H1 (cell line): Measurements from ENCODE around the gene IGLL5. TPM values are rescaled to one million over a fixed set of nuclear protein-coding genes. Genes with fewer than 3 reads are reported as not detected.

ENCODE experiments used
- CTCF ChIA-PET: fragments of 300-600 bp; sonication (Branson Sonifier 250); formaldehyde crosslinking; loops from one replicate; lab custom pipeline; 2021; ENCODE audit not compliant: partially characterized antibody; lab: Charles Lee
- POLR2A ChIA-PET: fragments of 300-600 bp; sonication (Branson Sonifier 250); formaldehyde crosslinking; loops from one replicate; lab custom pipeline; 2021; ENCODE audit warnings: inconsistent platforms; ENCODE audit not compliant: partially characterized antibody; lab: Charles Lee
- DNase-seq, 2 experiments: peaks; one replicate each; pipeline versions ENCODE4 v3.0.0 to v3.0.0-alpha.2; 2010 to 2022; ENCODE audit warnings: low spot score in 2 of 2, low read depth in 1 of 2, mixed read lengths in 1 of 2
- FAIRE-seq: peaks from 2 replicates; lab custom pipeline; 2011; peaks lifted over from hg19 to GRCh38; lab: Jason Lieb, UNC
- H2AFZ ChIP-seq: 2 replicates; pipeline ENCODE4 v1.8.1; 2012; ENCODE audit warnings: low read length, inconsistent platforms
- H2AK5ac ChIP-seq: 2 replicates; pipeline ENCODE4 v1.6.1; 2013; ENCODE audit warnings: low read depth, low read length
- H2BK120ac ChIP-seq: replicated peaks from 2 replicates; pipeline ENCODE3; 2013; ENCODE audit warnings: low read depth, low read length, inconsistent platforms
- H2BK12ac ChIP-seq: 2 replicates; pipeline ENCODE4 v1.6.1; 2013; ENCODE audit warnings: low read depth, low read length
- H2BK15ac ChIP-seq: 2 replicates; pipeline ENCODE4 v1.6.1; 2013; ENCODE audit warnings: low read length
- H2BK20ac ChIP-seq: 2 replicates; pipeline ENCODE4 v1.6.1; 2013; ENCODE audit warnings: low read length
- H2BK5ac ChIP-seq: 2 replicates; pipeline ENCODE4 v1.6.1; 2013; ENCODE audit warnings: low read depth, low read length
- H3K14ac ChIP-seq: 2 replicates; pipeline ENCODE4 v1.6.1; 2013; ENCODE audit warnings: inconsistent platforms; ENCODE audit not compliant: insufficient read length
- H3K18ac ChIP-seq: 2 replicates; pipeline ENCODE4 v1.6.1; 2013; ENCODE audit warnings: low read length; ENCODE audit errors: extremely low read depth
- H3K23ac ChIP-seq: 2 replicates; pipeline ENCODE4 v1.6.1; 2013; ENCODE audit warnings: inconsistent platforms; ENCODE audit not compliant: insufficient read length
- H3K23me2 ChIP-seq: 2 replicates; pipeline ENCODE4 v1.6.1; 2013; ENCODE audit warnings: low read depth, low read length
- H3K27ac ChIP-seq: 2 replicates; pipeline ENCODE4 v1.6.1; 2011; ENCODE audit warnings: low read depth, low read length, inconsistent platforms
- H3K27me3 ChIP-seq, 4 experiments: replicated peaks in 1 of 4; 1 replicate in 1 of 4; 2 replicates in 3 of 4; pipeline versions ENCODE4 v1.6.1 to v1.8.1; 2011 to 2013; ENCODE audit warnings: low read length in 3 of 4, mild to moderate bottlenecking in 3 of 4, inconsistent platforms in 2 of 4, mixed read lengths in 2 of 4, moderate library complexity in 1 of 4; ENCODE audit not compliant: control insufficient read depth in 3 of 4, insufficient read depth in 3 of 4; ENCODE audit errors: extremely low read depth in 1 of 4
- H3K36me3 ChIP-seq, 4 experiments: 2 replicates each; pipeline versions ENCODE4 v1.6.1 to v1.8.1; 2011 to 2013; ENCODE audit warnings: mild to moderate bottlenecking in 4 of 4, low read length in 3 of 4, moderate library complexity in 2 of 4, control low read depth in 1 of 4, inconsistent platforms in 1 of 4; ENCODE audit not compliant: insufficient read depth in 4 of 4, control insufficient read depth in 2 of 4
- H3K4ac ChIP-seq: replicated peaks from 2 replicates; pipeline ENCODE3; 2013; ENCODE audit warnings: low read length, low read depth, mixed read lengths, inconsistent platforms; ENCODE audit not compliant: insufficient read length
- H3K4me1 ChIP-seq, 4 experiments: replicated peaks in 1 of 4; 1 replicate in 1 of 4; 2 replicates in 3 of 4; pipeline versions ENCODE4 v1.6.1 to v1.8.1; 2011 to 2013; ENCODE audit warnings: low read length in 3 of 4, inconsistent platforms in 2 of 4, mixed read lengths in 1 of 4; ENCODE audit not compliant: insufficient read depth in 4 of 4, control insufficient read depth in 3 of 4
- H3K4me2 ChIP-seq, 2 experiments: 2 replicates each; pipeline versions ENCODE4 v1.6.1 to v1.8.1; 2011 to 2013; ENCODE audit warnings: low read depth in 2 of 2, low read length in 2 of 2, control low read depth in 1 of 2, inconsistent platforms in 1 of 2, mild to moderate bottlenecking in 1 of 2; ENCODE audit not compliant: insufficient read depth in 1 of 2
- H3K4me3 ChIP-seq, 4 experiments: fragments of 200-600, 300-600 bp in 1 of 4; sonication (generic), shearing (Covaris generic), sonication (Bioruptor Twin) in 1 of 4; 2 replicates each; pipeline versions ENCODE4 v1.5.1 to v1.8.1; 2011 to 2016; ENCODE audit warnings: low read length in 4 of 4, low read depth in 3 of 4, control low read depth in 2 of 4, inconsistent platforms in 2 of 4, mild to moderate bottlenecking in 2 of 4, mixed read lengths in 1 of 4, moderate library complexity in 1 of 4; ENCODE audit not compliant: insufficient read depth in 2 of 4; ENCODE audit errors: extremely low read depth in 1 of 4
- H3K56ac ChIP-seq: replicated peaks from 2 replicates; pipeline ENCODE3; 2013; ENCODE audit warnings: low read depth, mild to moderate bottlenecking, mixed read lengths, low read length, inconsistent platforms; ENCODE audit not compliant: insufficient read length
- H3K79me1 ChIP-seq: 2 replicates; pipeline ENCODE4 v1.6.1; 2013; ENCODE audit warnings: low read depth, low read length, control low read depth
- H3K79me2 ChIP-seq, 2 experiments: 2 replicates each; pipeline versions ENCODE4 v1.6.1 to v1.8.1; 2012 to 2013; ENCODE audit warnings: low read length in 2 of 2, mild to moderate bottlenecking in 2 of 2, inconsistent platforms in 1 of 2; ENCODE audit not compliant: insufficient read depth in 2 of 2, control insufficient read depth in 1 of 2
- H3K9ac ChIP-seq, 4 experiments: replicated peaks in 1 of 4; 1 replicate in 1 of 4; 2 replicates in 3 of 4; pipeline versions ENCODE4 v1.6.1 to v1.8.1; 2011 to 2013; ENCODE audit warnings: low read depth in 3 of 4, low read length in 3 of 4, control low read depth in 2 of 4, mild to moderate bottlenecking in 2 of 4, moderate library complexity in 2 of 4, inconsistent platforms in 1 of 4; ENCODE audit errors: extremely low read depth in 1 of 4
- H3K9me3 ChIP-seq, 2 experiments: 2 replicates each; pipeline versions ENCODE4 v1.6.1 to v1.8.1; 2012 to 2013; ENCODE audit warnings: mild to moderate bottlenecking in 2 of 2, moderate library complexity in 2 of 2, control low read depth in 1 of 2, inconsistent platforms in 1 of 2, low read depth in 1 of 2, low read length in 1 of 2, mixed read lengths in 1 of 2; ENCODE audit not compliant: insufficient read depth in 2 of 2
- H4K20me1 ChIP-seq, 2 experiments: replicated peaks in 1 of 2; 2 replicates each; pipeline versions ENCODE3 to v1.8.1; 2011 to 2013; ENCODE audit warnings: inconsistent platforms in 2 of 2, low read length in 2 of 2, mild to moderate bottlenecking in 1 of 2; ENCODE audit not compliant: insufficient read depth in 2 of 2, control insufficient read depth in 1 of 2
- H4K5ac ChIP-seq: 2 replicates; pipeline ENCODE4 v1.6.1; 2013; ENCODE audit warnings: low read length, low read depth, mixed read lengths, inconsistent platforms; ENCODE audit not compliant: insufficient read length
- H4K8ac ChIP-seq: 2 replicates; pipeline ENCODE4 v1.8.0; 2013; ENCODE audit warnings: mild to moderate bottlenecking, moderate library complexity, low read length, inconsistent platforms; ENCODE audit not compliant: insufficient read depth; ENCODE audit errors: extremely low read depth
- H4K91ac ChIP-seq: replicated peaks from 2 replicates; pipeline ENCODE3; 2013; ENCODE audit warnings: low read length, mixed read lengths, inconsistent platforms; ENCODE audit not compliant: insufficient read length
- CTBP2 ChIP-seq: IDR thresholded peaks from 2 replicates; pipeline ENCODE4 v1.7.0; 2011; ENCODE audit warnings: borderline replicate concordance, mild to moderate bottlenecking, moderate library complexity, mixed read lengths, low read length; ENCODE audit not compliant: insufficient read depth, insufficient read length
- EP300 ChIP-seq, 2 experiments: IDR thresholded peaks; 1 replicate in 1 of 2; 2 replicates in 1 of 2; pipeline ENCODE4 v1.6.1; 2011 to 2012; ENCODE audit warnings: low read depth in 2 of 2, low read length in 2 of 2, mild to moderate bottlenecking in 2 of 2, borderline replicate concordance in 1 of 2, inconsistent platforms in 1 of 2, moderate library complexity in 1 of 2
- HDAC6 ChIP-seq: IDR thresholded peaks from one replicate; pipeline ENCODE4 v1.7.1; 2012; ENCODE audit warnings: low read depth, mild to moderate bottlenecking, inconsistent platforms, low read length, moderate library complexity
- JUN ChIP-seq: IDR thresholded peaks from 2 replicates; pipeline ENCODE4 v1.6.1; 2011; ENCODE audit warnings: low read depth, mild to moderate bottlenecking, improper control_type of control experiment, low read length
- MAFK ChIP-seq: IDR thresholded peaks from 2 replicates; pipeline ENCODE4 v1.6.1; 2012; ENCODE audit warnings: low read depth, mild to moderate bottlenecking, improper control_type of control experiment, low read length
- POLR2A ChIP-seq, 2 experiments: IDR thresholded peaks; 1 replicate in 1 of 2; 2 replicates in 1 of 2; pipeline ENCODE4 v1.6.1; 2011; ENCODE audit warnings: low read depth in 2 of 2, low read length in 2 of 2, mild to moderate bottlenecking in 2 of 2; ENCODE audit errors: control extremely low read depth in 1 of 2
- RFX5 ChIP-seq: IDR thresholded peaks from 2 replicates; pipeline ENCODE4 v1.6.1; 2011; ENCODE audit warnings: low read depth, low read length, improper control_type of control experiment, borderline replicate concordance
- RNF2 ChIP-seq: fragments of 200-900, 300-1000 bp; sonication (generic); IDR thresholded peaks from 2 replicates; pipeline ENCODE4 v1.7.1; 2016; ENCODE audit warnings: borderline replicate concordance, low read depth, mild to moderate bottlenecking, antibody characterized with exemption, low read length; ENCODE audit not compliant: poor library complexity, severe bottlenecking; ENCODE audit errors: missing control alignments
- ZNF274 ChIP-seq: IDR thresholded peaks from 2 replicates; pipeline ENCODE4 v1.7.0; 2012; ENCODE audit warnings: low read length, borderline replicate concordance; ENCODE audit errors: extremely low read depth
- WGBS, 2 experiments: shearing (Covaris generic) in 1 of 2; methylation state at CpG; one replicate each; pipeline versions ENCODE4 v1.1.6 to v1.1.7; 2013 to 2015; ENCODE audit warnings: low lambda C conversion rate in 2 of 2, mixed read lengths in 2 of 2, inconsistent platforms in 1 of 2, low coverage in 1 of 2, missing lambda C conversion rate in 1 of 2; ENCODE audit not compliant: insufficient replicate concordance in 2 of 2, insufficient coverage in 1 of 2, insufficient read length in 1 of 2; ENCODE audit errors: extremely low coverage in 1 of 2, missing lambda C conversion rate in 1 of 2; 5-methylcytosine and 5-hydroxymethylcytosine counted together
- polyA plus RNA-seq, 7 experiments: library from polyadenylated mRNA; depleted of rRNA in 3 of 7; stranded (reverse) in 5 of 7; unstranded in 2 of 7; fragments of >200 nt in 5 of 7; fragments of 200-250 nt in 2 of 7; gene quantifications; 1 replicate in 5 of 7; 2 replicates in 1 of 7; 4 replicates in 1 of 7; pipeline versions ENCODE4 v1.2.1 to v1.2.3, GENCODE V29; 2011 to 2013; ENCODE audit warnings: missing spikeins in 2 of 7, mixed read lengths in 2 of 7
- total RNA-seq: library from RNA; stranded (reverse); fragmentation: NEBNext Ultra II Directional; extraction: Animal tissue kit (Norgen Biotek cat#: 25700); gene quantifications from 2 replicates; pipeline ENCODE4 v1.2.1, GENCODE V29; 2021

The IGLL5 gene
- total and polyA plus RNA-seq, 2 of the 8 experiments (the other 6 are each of a cell fraction or from before 2014, with no cell fraction given): not detected

GRCh38 chr22:22839570-22840314 is 47.9 kb upstream of the IGLL5 start:
- Histone ChIP-seq H3K79me1 (no peaks in the 10 kb centered on the region), H4K8ac (no peak overlapping the region), H3K36me3 (no peaks in the 10 kb centered on the region), H3K4me2 (no peak overlapping the region), H2BK12ac (no peak overlapping the region), H2BK15ac (no peak overlapping the region), H4K20me1 (no peaks in the 10 kb centered on the region), H3K23me2 (no peaks in the 10 kb centered on the region), H4K5ac (no peak overlapping the region), H3K4ac (no peak overlapping the region), H3K27me3 (peaks cover 6 to 37% (median 13%) of the 10 kb centered on the region in 4 experiments), H2AFZ (no peak overlapping the region), H4K91ac (no peak overlapping the region), H3K23ac (no peak overlapping the region), H2BK20ac (no peak overlapping the region), H3K79me2 (no peaks in the 10 kb centered on the region), H3K56ac (no peak overlapping the region), H2BK5ac (no peak overlapping the region), H3K9ac (no peak overlapping the region)
- POLR2A ChIA-PET: no interaction called here
- FAIRE-seq: no peak
- DNase-seq: no peak
- 74% methylated on average over 6 of the region's 6 CpGs; no CpG with 5 or more reads in 1 of the 2 experiments for WGBS, 2 experiments
- TF ChIP-seq POLR2A (IDR thresholded peaks at IDR 0.05; ENCODE audit: control extremely low read depth in 1 of 2, low read depth in 2 of 2, low read length in 2 of 2) (no peak), EP300 (IDR thresholded peaks at IDR 0.05; ENCODE audit: borderline replicate concordance in 1 of 2, low read depth in 2 of 2, low read length in 2 of 2) (no peak), HDAC6 (no peak), MAFK (no peak), CTBP2 (no peak), RNF2 (no peak), RFX5 (no peak), ZNF274 (no peak), JUN (no peak)
- TF ChIP-seq, all 59 proteins: peak for 0
- Histone ChIP-seq H3K4me3 (no peak overlapping the region), H3K4me1 (no peaks in the 10 kb centered on the region), H3K18ac (no peak overlapping the region), H2BK120ac (no peak overlapping the region), H3K27ac (no peak overlapping the region), H3K14ac (no peak overlapping the region), H3K9me3 (peaks cover 21 to 37% of the 10 kb centered on the region in 2 experiments; a peak in 3 of 4 replicates), H2AK5ac (no peak overlapping the region)
- CTCF ChIA-PET: no interaction called here
